Left lung (tissue), 10 donors: ENCODE measurements around the gene APOF. TPM values are rescaled to one million over a fixed set of nuclear protein-coding genes. Genes with fewer than 3 reads are reported as not detected.

ENCODE experiments used
- ATAC-seq: fragments of 200-7000 bp; cut with Tn5 transposase; one replicate; pipeline ENCODE4 v1.9.1; 2020; ENCODE audit warnings: moderate library complexity
- DNase-seq, 4 donors: peaks; one replicate each; pipeline ENCODE4 v3.0.0-alpha.2; 2013 to 2020
- H3K27ac ChIP-seq, 2 donors: fragments of 200-600 bp; sonication (generic) in 1 of 2; one replicate each; pipeline versions ENCODE4 v1.5.0 to v1.8.0; 2020 to 2021
- H3K27me3 ChIP-seq, 2 donors: fragments of 200-600 bp; sonication (generic) in 1 of 2; one replicate each; pipeline versions ENCODE4 v1.5.0 to v1.8.0; 2020 to 2021
- H3K36me3 ChIP-seq, 2 donors: fragments of 200-600 bp; sonication (generic) in 1 of 2; one replicate each; pipeline versions ENCODE4 v1.5.0 to v1.8.0; 2020 to 2021
- H3K4me1 ChIP-seq, 2 donors: fragments of 200-600 bp; one replicate each; pipeline ENCODE4 v1.8.0; 2021
- H3K4me3 ChIP-seq, 2 donors: fragments of 200-600 bp; sonication (generic) in 1 of 2; one replicate each; pipeline versions ENCODE4 v1.5.0 to v1.8.0; 2020 to 2021; ENCODE audit warnings: mild to moderate bottlenecking in 1 of 2
- H3K9me3 ChIP-seq, 2 donors: fragments of 200-600 bp; sonication (generic) in 1 of 2; one replicate each; pipeline versions ENCODE4 v1.5.0 to v1.8.0; 2020 to 2021
- CTCF ChIP-seq, 2 donors: fragments of 200-600 bp; sonication (generic) in 1 of 2; IDR thresholded peaks; one replicate each; pipeline versions ENCODE4 v1.5.0 to v1.8.0; 2021; ENCODE audit warnings: antibody characterized with exemption in 2 of 2
- intact Hi-C, 2 donors: fragments of 100-400 bp; cut with DNase I; formaldehyde crosslinking; loops; one replicate each; pipeline versions ENCODE4 v1.11.2 to v1.14.2; 2022
- polyA plus RNA-seq, 6 donors: library from polyadenylated mRNA; unstranded; fragments of 120-200 nt; gene quantifications; one replicate each; pipeline ENCODE4 v1.2.1, GENCODE V29; 2013; ENCODE audit not compliant: insufficient read length in 6 of 6
- total RNA-seq, 2 donors: library from RNA; stranded (reverse); fragmentation: NEBNext Ultra II Directional; extraction: Animal tissue kit (Norgen Biotek cat#: 25700); gene quantifications; one replicate each; pipeline ENCODE4 v1.2.1, GENCODE V29; 2021
- donor health status: DM: no; HTN: yes; CAD: no.
- donor health status: DM: no; HTN: no; CAD: no.

The APOF gene
- total and polyA plus RNA-seq, 8 donors: 0.13 to 0.18 (median 0.13) TPM; not detected in 5

DNA sequence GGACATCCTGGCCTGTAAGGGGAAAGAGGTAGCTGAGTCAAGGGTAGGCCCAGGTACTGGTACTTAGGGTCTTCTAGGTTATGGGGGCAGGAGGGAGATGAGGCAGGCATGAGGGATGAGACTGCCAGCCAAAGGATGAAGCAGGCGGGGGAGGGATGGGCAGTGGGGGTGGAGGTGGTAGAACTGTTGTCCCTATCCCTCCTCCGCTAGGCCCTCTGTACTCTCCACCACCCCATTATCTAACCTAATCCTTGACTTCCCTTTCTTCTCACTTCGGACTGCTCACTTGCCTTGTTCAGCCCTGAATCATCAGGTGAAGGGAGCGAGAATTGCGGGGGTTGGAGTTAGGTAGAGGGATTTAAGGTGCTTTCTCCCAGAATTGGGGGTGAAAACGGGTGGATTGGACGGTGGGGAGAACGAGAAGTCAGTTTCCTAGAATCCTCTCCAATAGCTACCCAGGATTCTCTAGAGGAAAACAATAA is 29.4 kb downstream of the APOF start:
- DNase-seq: no peak
- no peaks in the 10 kb centered on the region for H3K27me3 ChIP-seq
- peaks cover 0 to 1% of the 10 kb centered on the region in 2 donors for H3K36me3 ChIP-seq
- intact Hi-C loops: no loop called here
- H3K27ac ChIP-seq: peak overlapping the region; percentile 93 to 95
- peaks cover 0 to 31% of the 10 kb centered on the region in 2 donors for H3K4me1 ChIP-seq
- no peaks in the 10 kb centered on the region for H3K9me3 ChIP-seq
- H3K4me3 ChIP-seq: peak overlapping the region; percentile 50 to 53
- ATAC-seq: peak; percentile 11
- no peak for TF ChIP-seq CTCF (IDR thresholded peaks at IDR 0.05)

GRCh38 chr12:56332512-56333196 is 30.0 kb downstream of the APOF start:
- no peak for TF ChIP-seq CTCF (IDR thresholded peaks at IDR 0.05)
- no peaks in the 10 kb centered on the region for H3K9me3 ChIP-seq
- H3K27me3 ChIP-seq: no peaks in the 10 kb centered on the region
- peak overlapping the region; percentile 93 to 95 for H3K27ac ChIP-seq
- intact Hi-C loops: no loop called here
- DNase-seq: no peak
- peaks cover 0 to 26% of the 10 kb centered on the region in 2 donors for H3K4me1 ChIP-seq
- H3K4me3 ChIP-seq: peak overlapping the region in 1 of 2 donors; percentile 53
- ATAC-seq: no peak
- H3K36me3 ChIP-seq: peaks cover 0 to 7% of the 10 kb centered on the region in 2 donors

DNA sequence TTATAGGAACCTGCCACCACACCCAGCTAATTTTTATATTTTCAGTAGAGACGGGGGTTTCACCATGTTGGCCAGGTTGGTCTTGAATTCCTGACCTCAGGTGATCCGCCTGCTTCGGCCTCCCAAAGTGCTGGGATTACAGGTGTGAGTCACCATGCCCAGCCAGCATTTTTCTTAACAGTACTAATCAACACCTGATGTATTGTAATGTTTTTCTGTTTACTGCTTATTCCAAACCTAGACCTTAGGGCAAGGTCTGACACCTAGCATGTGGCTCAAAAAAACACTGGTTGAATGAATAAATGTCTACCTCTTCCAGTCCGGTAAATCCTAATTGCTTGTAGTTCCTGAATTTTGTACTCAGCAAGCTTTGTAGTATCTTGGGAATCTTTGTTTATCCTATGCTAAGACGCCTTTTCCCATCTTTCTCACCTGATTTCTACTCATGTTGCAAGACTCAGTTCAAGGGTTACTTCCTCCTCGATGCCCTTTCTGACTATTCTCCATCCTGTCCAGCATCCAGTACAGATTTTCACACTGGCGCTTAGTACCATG is 31.6 kb downstream of the APOF start:
- Histone ChIP-seq H3K4me3 (no peak overlapping the region), H3K27ac (no peak overlapping the region), H3K27me3 (no peaks in the 10 kb centered on the region), H3K9me3 (no peaks in the 10 kb centered on the region), H3K4me1 (peaks cover 0 to 18% of the 10 kb centered on the region in 2 donors), H3K36me3 (peaks cover 0 to 24% of the 10 kb centered on the region in 2 donors)
- TF ChIP-seq CTCF (IDR thresholded peaks at IDR 0.05): no peak
- ATAC-seq (no peak), DNase-seq (no peak)
- intact Hi-C loops: no loop called here

DNA sequence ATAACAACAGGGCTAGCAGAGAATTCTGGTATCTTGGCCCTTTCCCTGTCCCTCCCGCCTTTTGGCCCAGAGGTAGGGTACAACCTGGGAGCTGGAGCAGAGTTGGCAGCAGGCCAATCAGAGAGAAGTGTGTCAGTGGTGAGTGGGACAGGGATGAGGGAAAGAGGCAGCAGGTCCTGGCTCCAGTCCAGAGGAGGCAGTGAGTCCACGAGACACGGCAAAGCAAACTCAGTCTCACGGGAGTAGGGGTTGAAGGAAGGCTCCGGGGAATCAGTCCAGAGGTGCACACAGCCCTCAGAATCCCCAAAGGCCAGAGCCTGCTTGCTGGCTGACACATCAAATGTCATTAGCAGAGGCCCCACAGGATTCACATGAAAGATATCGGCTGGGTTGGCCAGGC is 36.1 kb downstream of the APOF start:
- Histone ChIP-seq H3K27me3 (no peaks in the 10 kb centered on the region), H3K9me3 (no peaks in the 10 kb centered on the region), H3K27ac (no peak overlapping the region), H3K36me3 (peaks cover 0 to 69% of the 10 kb centered on the region in 2 donors), H3K4me3 (no peak overlapping the region), H3K4me1 (no peaks in the 10 kb centered on the region)
- TF ChIP-seq CTCF (IDR thresholded peaks at IDR 0.05): no peak
- ATAC-seq (no peak), DNase-seq (no peak)
- intact Hi-C loops: no loop called here

- Histone ChIP-seq H3K27ac (no peak overlapping the region), H3K27me3 (no peaks in the 10 kb centered on the region), H3K9me3 (no peaks in the 10 kb centered on the region), H3K36me3 (peaks cover 0 to 69% of the 10 kb centered on the region in 2 donors), H3K4me1 (no peaks in the 10 kb centered on the region), H3K4me3 (no peak overlapping the region)
- no peak for TF ChIP-seq CTCF (IDR thresholded peaks at IDR 0.05)
- ATAC-seq (no peak), DNase-seq (no peak)
- intact Hi-C loops: no loop called here
Measured at GRCh38 chr12:56326126-56326525, 36.5 kb downstream of the APOF start.
